ENCODE measurements around the gene VWA7.

VWA7 gene

GRCh38 chr6:31727717-31728671, 49.1 kb downstream of the VWA7 start:
- no peak for DNase-seq

DNA sequence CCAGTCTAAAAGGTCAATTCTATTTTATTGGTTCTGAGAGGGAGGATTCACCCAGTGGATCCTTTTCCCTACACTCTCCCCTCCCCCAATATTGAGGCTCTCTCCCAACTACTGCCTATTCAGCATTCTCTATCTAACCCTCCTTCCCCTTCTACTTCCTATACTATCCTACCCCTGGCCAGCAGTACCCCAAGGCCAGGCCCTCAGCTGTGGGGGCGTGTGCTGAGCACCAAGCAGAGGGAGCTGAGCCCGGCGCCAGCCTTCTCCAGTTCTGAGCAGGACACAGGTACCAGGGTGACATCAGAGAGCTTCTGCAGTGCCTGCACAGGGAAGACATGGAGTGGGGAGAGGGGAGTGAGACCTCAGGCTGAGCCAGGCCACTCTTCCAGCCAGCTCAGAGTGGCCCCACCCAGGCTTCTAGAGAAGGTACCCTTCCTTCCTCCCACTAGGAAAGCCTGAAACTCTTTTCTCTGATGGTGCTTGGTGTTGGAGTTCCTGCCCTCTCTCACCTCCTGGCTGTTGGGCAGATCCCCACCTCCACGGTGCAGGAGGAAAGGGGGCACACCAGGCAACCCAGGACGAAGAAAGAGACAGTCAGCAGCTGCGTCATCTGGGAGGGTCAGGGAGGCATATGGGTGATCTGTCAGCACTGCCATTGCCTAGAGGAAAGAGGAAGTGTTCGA, 50.0 kb downstream of the VWA7 start:
- DNase-seq: no peak

- DNase-seq: no peak
Measured at GRCh38 chr6:31725502-31726350, 51.4 kb downstream of the VWA7 start.

GRCh38 chr6:31723980-31724691, 53.0 kb downstream of the VWA7 start:
- no peak for DNase-seq

- no peak for DNase-seq
Measured at GRCh38 chr6:31723245-31723979, 53.7 kb downstream of the VWA7 start, which contains the start of gene MPIG6B. MPIG6B (plus strand) TSS chr6:31723373; CDS start chr6:31723384, 11 bp downstream.

DNA sequence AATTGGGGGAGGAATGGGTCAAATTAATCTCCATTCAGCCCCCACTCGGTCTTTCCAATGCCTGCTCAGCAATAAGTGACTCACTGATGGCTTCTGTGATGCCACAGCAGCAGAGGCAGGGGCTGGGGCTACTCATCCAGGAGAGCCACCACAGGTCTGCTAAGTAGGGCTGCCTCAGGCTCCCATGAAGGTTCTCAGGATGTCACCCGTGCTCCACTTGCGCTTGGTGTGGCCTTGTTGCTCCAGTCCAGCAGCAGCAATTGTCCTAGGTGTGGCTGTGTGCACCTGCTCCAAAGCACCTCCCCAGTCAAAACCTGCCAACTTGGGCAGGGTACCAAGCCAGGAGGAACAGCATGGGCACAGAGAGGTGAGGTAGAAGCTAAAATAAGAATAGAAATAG, 55.0 kb downstream of the VWA7 start:
- no peak for DNase-seq

DNA sequence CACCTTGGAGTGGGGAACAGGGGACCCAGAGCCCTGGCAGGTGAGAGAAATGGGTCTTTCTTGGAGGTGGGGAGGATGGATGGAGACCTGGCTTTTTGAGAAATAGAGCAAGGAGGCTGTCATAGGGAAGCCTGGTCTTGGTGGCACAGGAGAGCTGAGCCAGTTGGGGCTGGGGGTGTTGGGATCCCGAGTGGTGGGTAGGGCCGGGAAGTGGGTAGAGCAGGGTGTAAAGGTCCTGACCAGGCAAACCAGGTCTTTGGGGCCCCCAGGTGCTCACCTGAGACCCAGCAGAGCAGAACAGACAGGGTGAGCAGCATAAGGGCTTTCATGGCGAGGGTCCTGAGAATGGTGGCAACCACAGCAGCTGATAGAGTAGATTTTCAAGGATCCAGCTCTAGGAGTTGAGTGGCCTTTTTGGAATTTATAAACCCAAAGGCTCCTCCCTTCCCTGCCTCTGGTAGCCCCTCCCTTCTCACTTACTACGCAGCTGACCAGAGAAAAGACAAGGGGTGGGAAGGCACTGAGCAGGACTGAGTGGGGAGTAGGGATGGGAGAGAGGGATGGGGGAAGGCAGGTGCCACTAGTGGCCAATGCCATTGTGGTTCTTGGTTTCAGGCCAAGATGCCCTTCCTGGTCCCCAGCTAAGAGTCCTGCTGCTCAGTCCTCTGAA, 55.6 kb downstream of the VWA7 start, which contains the start of gene LY6G6C:
Gene LY6G6C, minus strand, starts transcription at position 396 of the 670 bp plus-strand sequence. Its CDS starts 67 bp downstream, at position 329.
- no peak for DNase-seq

- DNase-seq: no peak
Measured at GRCh38 chr6:31720196-31720770, 56.8 kb downstream of the VWA7 start.

GRCh38 chr6:31719001-31719400, 58.1 kb downstream of the VWA7 start:
- no peak for DNase-seq

DNA sequence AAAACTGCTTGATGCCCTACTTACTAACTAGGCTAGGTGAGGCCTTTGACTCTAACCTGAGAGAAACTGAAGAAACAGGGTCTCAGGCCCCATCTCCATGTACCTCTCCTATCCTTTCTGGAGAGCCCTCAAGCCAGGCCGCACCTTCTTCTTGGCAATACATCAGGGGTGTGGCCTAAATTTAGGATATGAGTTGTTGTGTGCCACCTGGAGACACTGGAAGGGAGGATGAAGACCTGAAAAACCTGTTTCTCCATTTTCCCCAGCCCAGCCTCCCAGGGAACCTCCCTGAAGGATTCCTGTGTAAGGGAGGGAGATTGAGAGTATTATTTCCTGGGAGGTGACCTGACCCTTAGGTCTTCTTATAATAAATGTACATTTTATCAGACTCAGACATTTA, 58.9 kb downstream of the VWA7 start:
- DNase-seq: no peak

DNA sequence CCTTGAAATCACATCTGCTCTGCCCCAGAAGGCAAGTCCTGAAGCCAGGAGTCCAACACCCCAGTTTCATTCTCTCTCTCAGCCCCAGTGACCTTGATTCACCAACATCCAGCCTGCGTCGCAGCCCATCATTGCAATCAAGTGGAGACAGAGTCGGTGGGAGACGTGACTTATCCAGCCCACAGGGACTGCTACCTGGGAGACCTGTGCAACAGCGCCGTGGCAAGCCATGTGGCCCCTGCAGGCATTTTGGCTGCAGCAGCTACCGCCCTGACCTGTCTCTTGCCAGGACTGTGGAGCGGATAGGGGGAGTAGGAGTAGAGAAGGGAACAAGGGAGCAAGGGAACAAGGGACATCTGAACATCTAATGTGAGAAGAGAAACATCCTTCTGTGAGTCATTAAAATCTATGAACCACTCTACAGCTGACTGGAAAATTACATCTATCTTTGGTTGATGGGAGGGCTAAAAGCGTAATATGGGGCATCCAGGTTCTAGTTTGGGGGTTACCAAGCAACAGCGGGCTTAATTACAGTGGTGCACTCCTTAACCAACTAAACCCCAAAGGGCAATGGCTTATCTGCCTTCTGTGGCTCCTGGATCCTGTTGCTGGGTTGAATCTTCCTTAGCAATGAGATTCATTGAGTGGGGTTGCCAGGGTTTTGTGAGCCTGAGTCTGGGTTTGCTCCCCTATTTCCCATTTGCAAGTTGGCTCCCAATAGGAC, 59.5 kb downstream of the VWA7 start:
- DNase-seq: no peak
